GM10248 (cell line): ENCODE data around the gene MAP1LC3A.
A peak's percentile ranks its signal among the peaks of the same experiment; 100 is the strongest.
"Not testable (repeated sequence)": the region's sequence is repeated elsewhere in the genome, so short reads cannot be mapped to it uniquely, and the experiment has no call there.

ENCODE experiments used
- CTCF ChIA-PET: fragments of 300-600 bp; sonication (Branson Sonifier 250); formaldehyde crosslinking; extraction: SDS; loops from one replicate; lab custom pipeline; 2021; ENCODE audit warnings: antibody characterized with exemption; lab: Yijun Ruan, JAX
- POLR2A ChIA-PET: fragments of 350-650 bp; sonication (Branson Sonifier 250); formaldehyde crosslinking; extraction: SDS; loops from one replicate; lab custom pipeline; 2020; ENCODE audit warnings: antibody characterized with exemption; lab: Yijun Ruan, JAX
- DNase-seq: peaks from one replicate; pipeline ENCODE4 v3.0.0; 2012; ENCODE audit errors: extremely low spot score
- CTCF ChIP-seq: IDR thresholded peaks from 2 replicates; pipeline ENCODE4 v1.5.1; 2012; ENCODE audit warnings: mild to moderate bottlenecking, low read depth; ENCODE audit errors: extremely low read depth, missing control alignments, control extremely low read depth

MAP1LC3A gene

GRCh38 chr20:34514897-34515483, 43.5 kb upstream of the MAP1LC3A start:
- POLR2A ChIA-PET: interaction anchor here (0.6 kb wide), 1 partner anchor 1210 kb away, joined by 4 read pairs; no protein-coding TSS in a partner anchor
- no peak for TF ChIP-seq CTCF
- no peak for DNase-seq
- CTCF ChIA-PET: interaction anchor here (0.6 to 4.9 kb wide), 14 partner anchors 10 to 324 kb away, joined by 3 to 60 read pairs (median 3); no protein-coding TSS in a partner anchor

GRCh38 chr20:34515484-34516246, 42.9 kb upstream of the MAP1LC3A start:
- TF ChIP-seq CTCF: no peak
- CTCF ChIA-PET: interaction anchor here (0.6 to 4.9 kb wide), 15 partner anchors 9 to 325 kb away, joined by 3 to 60 read pairs (median 3); no protein-coding TSS in a partner anchor
- peak; percentile 82 for DNase-seq
- POLR2A ChIA-PET: interaction anchor here (1.0 kb wide), 1 partner anchor 117 kb away, joined by 3 read pairs; no protein-coding TSS in a partner anchor

- no peak for TF ChIP-seq CTCF
- DNase-seq: peak; percentile 92
- ChIA-PET CTCF (interaction anchor here (0.9 to 4.9 kb wide), 12 partner anchors 8 to 326 kb away, joined by 3 to 60 read pairs (median 4); no protein-coding TSS in a partner anchor), POLR2A (interaction anchor here (0.6 to 1.0 kb wide), 2 partner anchors 117 to 1451 kb away, joined by 3 to 7 read pairs; no protein-coding TSS in a partner anchor)
These were observed 42.0 kb upstream of the MAP1LC3A start, which contains the start of gene DYNLRB1 for GRCh38 chr20:34516247-34517113. Gene DYNLRB1 (plus strand): TSS chr20:34516422. CDS start chr20:34516459, 37 bp downstream.

- no peak for TF ChIP-seq CTCF
- CTCF ChIA-PET: interaction anchor here (0.9 to 4.9 kb wide), 7 partner anchors 15 to 326 kb away, joined by 3 to 60 read pairs (median 4); no protein-coding TSS in a partner anchor
- no peak for DNase-seq
- POLR2A ChIA-PET: interaction anchor here (0.6 to 1.1 kb wide), 2 partner anchors 215 to 1450 kb away, joined by 3 to 7 read pairs; no protein-coding TSS in a partner anchor
These were observed 41.4 kb upstream of the MAP1LC3A start for GRCh38 chr20:34517114-34517505.

- DNase-seq, POLR2A ChIA-PET: not testable (repeated sequence)
- CTCF ChIA-PET: interaction anchor here (4.6 to 4.9 kb wide), 2 partner anchors 20 to 206 kb away, joined by 19 to 60 read pairs; no protein-coding TSS in a partner anchor
These were observed 39.7 kb upstream of the MAP1LC3A start for GRCh38 chr20:34518863-34519262.

- CTCF ChIA-PET: interaction anchor here (1.1 to 1.2 kb wide), 2 partner anchors 207 to 329 kb away, joined by 3 to 5 read pairs; no protein-coding TSS in a partner anchor
- DNase-seq, POLR2A ChIA-PET: not testable (repeated sequence)
These were observed 38.7 kb upstream of the MAP1LC3A start for GRCh38 chr20:34519841-34520240.
